Measurements from ENCODE around the gene PDZRN4. TPM values are rescaled to one million over a fixed set of nuclear protein-coding genes. Genes with fewer than 3 reads are reported as not detected.

Gene PDZRN4
- total and polyA plus RNA-seq, 2 donors (not counting 3 experiments of a cell fraction or from before 2014, with no cell fraction given), result not detected

GRCh38 chr12:41151793-41152192, 36.3 kb upstream of the PDZRN4 start:
- intact Hi-C loops (cut with micrococcal nuclease), result no loop called here
- no peaks in the 10 kb centered on the region for H3K9me1 ChIP-seq (replicated peaks; ENCODE audit: control insufficient read depth, extremely low read depth, insufficient read depth, low read length)
- H3K27me3 ChIP-seq (ENCODE audit: control insufficient read depth in 2 of 2, insufficient read depth in 2 of 2, low read length in 2 of 2), result no peaks in the 10 kb centered on the region
- FAIRE-seq (no peak), DNase-seq (ENCODE audit: low read depth, low spot score) (no peak)
- ChIA-PET POLR2A (no interaction called here), CTCF (interaction anchor here (0.9 kb wide), 2 partner anchors 12 to 181 kb away, joined by 3 read pairs; no protein-coding TSS in a partner anchor)
- no peaks in the 10 kb centered on the region for H3K9me3 ChIP-seq (replicated peaks; ENCODE audit: control insufficient read depth, insufficient read depth, low read length)
- H3K4me3 ChIP-seq (replicated peaks in 1 of 3; ENCODE audit: insufficient read depth in 1 of 3, low read depth in 1 of 3, low read length in 3 of 3), result no peak overlapping the region
- no peaks in the 10 kb centered on the region for H3K36me3 ChIP-seq (ENCODE audit: control insufficient read depth in 2 of 2, extremely low read depth in 1 of 2, insufficient read depth in 2 of 2, low read length in 2 of 2)
- no peak overlapping the region for H3K4me2 ChIP-seq (ENCODE audit: insufficient read depth, low read length)
- no TSS peak for BruUV-seq (replicated peaks)
- H4K20me1 ChIP-seq (replicated peaks; ENCODE audit: control insufficient read depth, extremely low read depth, insufficient read depth, low read length), result no peaks in the 10 kb centered on the region
- H3K79me2 ChIP-seq (ENCODE audit: control insufficient read depth, insufficient read depth, low read length), result no peaks in the 10 kb centered on the region
- dilution Hi-C loops (cut with MboI; ENCODE audit: extremely low pct_ligation_motif_present, low sequenced_read_pairs), result no loop called here
- H3K9ac ChIP-seq (replicated peaks; ENCODE audit: extremely low read depth, insufficient read depth, low read length), result no peak overlapping the region
- no peaks in the 10 kb centered on the region for H3K4me1 ChIP-seq (ENCODE audit: control insufficient read depth, extremely low read depth, insufficient read depth, low read length)
- no peak overlapping the region for H2AFZ ChIP-seq (ENCODE audit: low read depth, low read length)
- TF ChIP-seq GATA2 (IDR thresholded peaks at IDR 0.05; ENCODE audit: insufficient read depth, insufficient read length, low read depth, low read length), result no peak
- TF ChIP-seq POLR2AphosphoS5 (IDR thresholded peaks at IDR 0.05; ENCODE audit: insufficient read depth, low read depth, low read length), result no peak
- no peak for TF ChIP-seq POLR2A (IDR thresholded peaks at IDR 0.05; ENCODE audit: low read depth, low read length)
- no peak for TF ChIP-seq MYC (IDR thresholded peaks at IDR 0.05; ENCODE audit: low read depth, low read length)
- no peak for TF ChIP-seq JUN (IDR thresholded peaks at IDR 0.05; ENCODE audit: borderline replicate concordance, insufficient read depth, insufficient read length, low read depth)
- TF ChIP-seq, protein P1, sequence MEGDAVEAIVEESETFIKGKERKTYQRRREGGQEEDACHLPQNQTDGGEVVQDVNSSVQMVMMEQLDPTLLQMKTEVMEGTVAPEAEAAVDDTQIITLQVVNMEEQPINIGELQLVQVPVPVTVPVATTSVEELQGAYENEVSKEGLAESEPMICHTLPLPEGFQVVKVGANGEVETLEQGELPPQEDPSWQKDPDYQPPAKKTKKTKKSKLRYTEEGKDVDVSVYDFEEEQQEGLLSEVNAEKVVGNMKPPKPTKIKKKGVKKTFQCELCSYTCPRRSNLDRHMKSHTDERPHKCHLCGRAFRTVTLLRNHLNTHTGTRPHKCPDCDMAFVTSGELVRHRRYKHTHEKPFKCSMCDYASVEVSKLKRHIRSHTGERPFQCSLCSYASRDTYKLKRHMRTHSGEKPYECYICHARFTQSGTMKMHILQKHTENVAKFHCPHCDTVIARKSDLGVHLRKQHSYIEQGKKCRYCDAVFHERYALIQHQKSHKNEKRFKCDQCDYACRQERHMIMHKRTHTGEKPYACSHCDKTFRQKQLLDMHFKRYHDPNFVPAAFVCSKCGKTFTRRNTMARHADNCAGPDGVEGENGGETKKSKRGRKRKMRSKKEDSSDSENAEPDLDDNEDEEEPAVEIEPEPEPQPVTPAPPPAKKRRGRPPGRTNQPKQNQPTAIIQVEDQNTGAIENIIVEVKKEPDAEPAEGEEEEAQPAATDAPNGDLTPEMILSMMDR (IDR thresholded peaks at IDR 0.05; ENCODE audit: extremely low read depth in 1 of 2, insufficient read depth in 1 of 2, low read depth in 1 of 2, low read length in 2 of 2), result no peak
- TF ChIP-seq FOS (IDR thresholded peaks at IDR 0.05; ENCODE audit: borderline replicate concordance, insufficient read depth, low read length), result no peak
- no peak for TF ChIP-seq MAX (IDR thresholded peaks at IDR 0.05; ENCODE audit: insufficient read depth, insufficient read length)
- TF ChIP-seq EZH2 (IDR thresholded peaks at IDR 0.05; ENCODE audit: borderline replicate concordance, low read depth, low read length, severe bottlenecking), result no peak
- H3K27ac ChIP-seq (ENCODE audit: insufficient read depth, low read depth, low read length), result no peak overlapping the region
